GM23338 (cell line): ENCODE measurements around the gene ARFGAP2. TPM values are rescaled to one million over a fixed set of nuclear protein-coding genes. Genes with fewer than 3 reads are reported as not detected.

Experiments
- ATAC-seq: fragments of 200-7000 bp; cut with Tn5 transposase; 3 replicates; pipeline ENCODE4 v1.9.1; 2020
- DNase-seq: peaks from one replicate; pipeline ENCODE4 v3.0.0-alpha.2; 2015; ENCODE audit warnings: low spot score
- H2AFZ ChIP-seq: fragments of 200-600 bp; sonication (generic); 2 replicates; pipeline ENCODE4 v1.8.0; 2016; ENCODE audit warnings: antibody characterized with exemption, mild to moderate bottlenecking, moderate library complexity
- H3F3A ChIP-seq: fragments of 200-600 bp; sonication (generic); replicated peaks from 2 replicates; pipeline ENCODE4 v1.8.0; 2017; ENCODE audit warnings: antibody characterized with exemption, mixed run types, low read depth
- H3K27ac ChIP-seq: fragments of 200-600 bp; sonication (generic); 2 replicates; pipeline ENCODE4 v1.6.1; 2016; ENCODE audit warnings: low read depth
- H3K27me3 ChIP-seq: fragments of 200-600 bp; sonication (generic); 2 replicates; pipeline ENCODE4 v1.8.0; 2016; ENCODE audit warnings: mild to moderate bottlenecking, mixed run types, moderate library complexity; ENCODE audit not compliant: insufficient read depth
- H3K36me3 ChIP-seq: fragments of 200-600 bp; sonication (generic); 2 replicates; pipeline ENCODE4 v1.8.0; 2016; ENCODE audit warnings: mild to moderate bottlenecking; ENCODE audit not compliant: insufficient read depth
- H3K4me1 ChIP-seq: fragments of 200-600 bp; sonication (generic); 2 replicates; pipeline ENCODE4 v1.8.0; 2016; ENCODE audit warnings: mild to moderate bottlenecking, moderate library complexity; ENCODE audit not compliant: insufficient read depth
- H3K4me2 ChIP-seq: fragments of 200-600 bp; sonication (generic); 2 replicates; pipeline ENCODE4 v1.7.1; 2017; ENCODE audit warnings: mixed run types
- H3K4me3 ChIP-seq: fragments of 200-600 bp; sonication (generic); 2 replicates; pipeline ENCODE4 v1.6.1; 2016; ENCODE audit warnings: mixed run types
- H3K79me2 ChIP-seq: fragments of 200-600 bp; sonication (generic); replicated peaks from 2 replicates; pipeline ENCODE4 v1.8.0; 2017; ENCODE audit warnings: mild to moderate bottlenecking; ENCODE audit not compliant: insufficient read depth
- H3K9me2 ChIP-seq: fragments of 200-600 bp; sonication (generic); 2 replicates; pipeline ENCODE4 v1.8.0; 2017; ENCODE audit not compliant: insufficient read depth
- H4K20me1 ChIP-seq: fragments of 200-600 bp; sonication (generic); replicated peaks from 2 replicates; pipeline ENCODE4 v1.8.0; 2017; ENCODE audit warnings: mild to moderate bottlenecking; ENCODE audit not compliant: insufficient read depth
- H3K27ac Mint-ChIP-seq: 2 replicates; pipeline ENCODE4 v1.8.0; 2020; ENCODE audit warnings: inconsistent platforms, mild to moderate bottlenecking, moderate library complexity, mixed read lengths
- H3K27me3 Mint-ChIP-seq: 3 replicates; pipeline ENCODE4 v1.8.0; 2022; ENCODE audit warnings: low read depth, mild to moderate bottlenecking, moderate library complexity, mixed read lengths, inconsistent platforms; ENCODE audit not compliant: insufficient read depth, poor library complexity
- H3K36me3 Mint-ChIP-seq: 3 replicates; pipeline ENCODE4 v1.8.0; 2021; ENCODE audit warnings: low read depth, mild to moderate bottlenecking, inconsistent platforms, moderate library complexity, mixed read lengths
- H3K4me1 Mint-ChIP-seq: 3 replicates; pipeline ENCODE4 v1.8.0; 2020; ENCODE audit warnings: mild to moderate bottlenecking, inconsistent platforms, mixed read lengths
- H3K4me3 Mint-ChIP-seq: 3 replicates; pipeline ENCODE4 v1.8.0; 2021; ENCODE audit warnings: moderate library complexity, mild to moderate bottlenecking, inconsistent platforms, mixed read lengths
- H3K9me3 Mint-ChIP-seq: 3 replicates; pipeline ENCODE4 v1.8.0; 2020; ENCODE audit warnings: moderate library complexity, mild to moderate bottlenecking, inconsistent platforms, mixed read lengths
- CREB1 ChIP-seq: fragments of 250-450 bp; sonication (Bioruptor Pico); IDR thresholded peaks from 2 replicates; pipeline ENCODE4 v1.5.0; 2020; ENCODE audit warnings: low read depth, mild to moderate bottlenecking, moderate library complexity
- EZH2phosphoT487 ChIP-seq: fragments of 200-600 bp; sonication (generic); IDR thresholded peaks from one replicate; pipeline ENCODE4 v1.8.1; 2018; ENCODE audit warnings: antibody characterized with exemption; ENCODE audit not compliant: unreplicated experiment
- NANOG ChIP-seq: IDR thresholded peaks from 2 replicates; pipeline ENCODE4 v1.6.1; 2016; ENCODE audit warnings: antibody characterized with exemption, borderline replicate concordance
- STAT1 ChIP-seq: IDR thresholded peaks from one replicate; pipeline ENCODE4 v1.6.1; 2016; ENCODE audit warnings: antibody characterized with exemption; ENCODE audit not compliant: unreplicated experiment
- ZNF114 ChIP-seq: fragments of 250-450 bp; sonication (Bioruptor Pico); IDR thresholded peaks from 2 replicates; pipeline ENCODE4 v1.5.0; 2020; ENCODE audit warnings: mild to moderate bottlenecking, moderate library complexity
- ZNF331 ChIP-seq: fragments of 250-450 bp; sonication (Bioruptor Pico); IDR thresholded peaks from 2 replicates; pipeline ENCODE4 v1.5.0; 2020; ENCODE audit warnings: low read depth, mild to moderate bottlenecking, moderate library complexity
- polyA plus RNA-seq: library from polyadenylated mRNA; unstranded; fragments of >200 nt; fragmentation: Nextera tagmentation; extraction: Ambion mirVana; gene quantifications from 2 replicates; pipeline ENCODE4 v1.2.1, GENCODE V29; 2016
- total RNA-seq: library from RNA; depleted of rRNA; stranded (reverse); fragments of >200 nt; shearing (Covaris generic); gene quantifications from 2 replicates; pipeline ENCODE4 v1.2.3, GENCODE V29; 2014
- TF ChIP-seq, protein P1 (sequence below): IDR thresholded peaks from 2 replicates; pipeline ENCODE4 v1.6.1; 2016; ENCODE audit warnings: antibody characterized with exemption
- TF ChIP-seq, protein P2 (sequence below): IDR thresholded peaks from one replicate; pipeline ENCODE4 v1.6.1; 2018; ENCODE audit warnings: antibody characterized with exemption; ENCODE audit not compliant: unreplicated experiment
- TF ChIP-seq, protein P3 (sequence below): fragments of 250-450 bp; sonication (Bioruptor Pico); IDR thresholded peaks from 2 replicates; pipeline ENCODE4 v1.5.0; 2020; ENCODE audit warnings: mild to moderate bottlenecking, moderate library complexity
- TF ChIP-seq, protein P4 (sequence below), 2 experiments: fragments of 200-600 bp in 1 of 2; sonication (generic) in 1 of 2; conservative IDR thresholded peaks; 2 replicates each; pipeline versions ENCODE4 v1.5.1 to v1.6.1; 2016 to 2017; ENCODE audit warnings: antibody characterized with exemption in 2 of 2, low read depth in 2 of 2, mild to moderate bottlenecking in 2 of 2, moderate library complexity in 1 of 2

Gene ARFGAP2
- total and polyA plus RNA-seq, 2 experiments from 2014 or later: 25.6 to 122 TPM

DNA sequence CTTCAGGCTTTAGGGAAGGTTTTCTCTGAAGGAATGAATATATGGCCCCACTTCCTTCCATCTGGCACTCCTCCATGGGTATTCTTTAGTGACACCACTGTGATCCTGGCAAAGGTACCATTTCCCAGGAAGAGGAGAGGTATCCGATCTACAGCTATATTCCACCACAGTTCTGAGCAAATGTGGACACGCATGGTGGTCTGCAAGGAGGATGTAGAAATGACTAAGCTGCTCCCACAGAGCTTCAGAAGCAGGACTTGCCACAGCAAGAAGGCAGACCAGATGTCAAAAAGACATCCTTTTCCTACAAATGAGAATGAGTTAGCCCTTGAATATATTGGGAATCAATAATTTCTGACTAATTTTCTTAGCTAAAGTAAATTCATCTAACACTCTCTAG, 45.5 kb downstream of the ARFGAP2 start:
- peaks cover 22% of the 10 kb centered on the region for H3K4me1 ChIP-seq
- no peak for ATAC-seq

DNA sequence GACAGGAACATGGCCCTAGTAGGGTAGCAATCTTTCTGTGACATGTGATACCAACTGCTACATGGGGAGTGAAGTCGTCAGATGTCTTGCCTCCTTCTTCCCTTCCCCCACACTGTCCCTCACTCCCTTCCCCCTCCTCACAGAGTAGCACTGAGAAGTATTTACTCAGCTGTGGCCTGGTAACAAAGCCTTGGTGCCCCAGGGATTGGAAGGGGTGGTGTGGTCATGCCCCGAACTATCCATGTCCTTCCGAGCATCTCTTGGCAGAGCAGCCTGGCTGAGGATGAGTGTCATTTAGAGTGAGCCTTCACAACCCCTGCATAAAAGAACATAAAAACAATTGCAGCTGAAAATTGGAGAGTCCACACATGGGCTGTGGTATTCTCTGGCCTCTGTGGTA, 46.1 kb downstream of the ARFGAP2 start:
- peak; percentile 90 for ATAC-seq
- TF ChIP-seq, protein P1, sequence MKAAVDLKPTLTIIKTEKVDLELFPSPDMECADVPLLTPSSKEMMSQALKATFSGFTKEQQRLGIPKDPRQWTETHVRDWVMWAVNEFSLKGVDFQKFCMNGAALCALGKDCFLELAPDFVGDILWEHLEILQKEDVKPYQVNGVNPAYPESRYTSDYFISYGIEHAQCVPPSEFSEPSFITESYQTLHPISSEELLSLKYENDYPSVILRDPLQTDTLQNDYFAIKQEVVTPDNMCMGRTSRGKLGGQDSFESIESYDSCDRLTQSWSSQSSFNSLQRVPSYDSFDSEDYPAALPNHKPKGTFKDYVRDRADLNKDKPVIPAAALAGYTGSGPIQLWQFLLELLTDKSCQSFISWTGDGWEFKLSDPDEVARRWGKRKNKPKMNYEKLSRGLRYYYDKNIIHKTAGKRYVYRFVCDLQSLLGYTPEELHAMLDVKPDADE: no peak
- TF ChIP-seq, protein P2, sequence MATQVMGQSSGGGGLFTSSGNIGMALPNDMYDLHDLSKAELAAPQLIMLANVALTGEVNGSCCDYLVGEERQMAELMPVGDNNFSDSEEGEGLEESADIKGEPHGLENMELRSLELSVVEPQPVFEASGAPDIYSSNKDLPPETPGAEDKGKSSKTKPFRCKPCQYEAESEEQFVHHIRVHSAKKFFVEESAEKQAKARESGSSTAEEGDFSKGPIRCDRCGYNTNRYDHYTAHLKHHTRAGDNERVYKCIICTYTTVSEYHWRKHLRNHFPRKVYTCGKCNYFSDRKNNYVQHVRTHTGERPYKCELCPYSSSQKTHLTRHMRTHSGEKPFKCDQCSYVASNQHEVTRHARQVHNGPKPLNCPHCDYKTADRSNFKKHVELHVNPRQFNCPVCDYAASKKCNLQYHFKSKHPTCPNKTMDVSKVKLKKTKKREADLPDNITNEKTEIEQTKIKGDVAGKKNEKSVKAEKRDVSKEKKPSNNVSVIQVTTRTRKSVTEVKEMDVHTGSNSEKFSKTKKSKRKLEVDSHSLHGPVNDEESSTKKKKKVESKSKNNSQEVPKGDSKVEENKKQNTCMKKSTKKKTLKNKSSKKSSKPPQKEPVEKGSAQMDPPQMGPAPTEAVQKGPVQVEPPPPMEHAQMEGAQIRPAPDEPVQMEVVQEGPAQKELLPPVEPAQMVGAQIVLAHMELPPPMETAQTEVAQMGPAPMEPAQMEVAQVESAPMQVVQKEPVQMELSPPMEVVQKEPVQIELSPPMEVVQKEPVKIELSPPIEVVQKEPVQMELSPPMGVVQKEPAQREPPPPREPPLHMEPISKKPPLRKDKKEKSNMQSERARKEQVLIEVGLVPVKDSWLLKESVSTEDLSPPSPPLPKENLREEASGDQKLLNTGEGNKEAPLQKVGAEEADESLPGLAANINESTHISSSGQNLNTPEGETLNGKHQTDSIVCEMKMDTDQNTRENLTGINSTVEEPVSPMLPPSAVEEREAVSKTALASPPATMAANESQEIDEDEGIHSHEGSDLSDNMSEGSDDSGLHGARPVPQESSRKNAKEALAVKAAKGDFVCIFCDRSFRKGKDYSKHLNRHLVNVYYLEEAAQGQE: no peak
- TF ChIP-seq, protein P3, sequence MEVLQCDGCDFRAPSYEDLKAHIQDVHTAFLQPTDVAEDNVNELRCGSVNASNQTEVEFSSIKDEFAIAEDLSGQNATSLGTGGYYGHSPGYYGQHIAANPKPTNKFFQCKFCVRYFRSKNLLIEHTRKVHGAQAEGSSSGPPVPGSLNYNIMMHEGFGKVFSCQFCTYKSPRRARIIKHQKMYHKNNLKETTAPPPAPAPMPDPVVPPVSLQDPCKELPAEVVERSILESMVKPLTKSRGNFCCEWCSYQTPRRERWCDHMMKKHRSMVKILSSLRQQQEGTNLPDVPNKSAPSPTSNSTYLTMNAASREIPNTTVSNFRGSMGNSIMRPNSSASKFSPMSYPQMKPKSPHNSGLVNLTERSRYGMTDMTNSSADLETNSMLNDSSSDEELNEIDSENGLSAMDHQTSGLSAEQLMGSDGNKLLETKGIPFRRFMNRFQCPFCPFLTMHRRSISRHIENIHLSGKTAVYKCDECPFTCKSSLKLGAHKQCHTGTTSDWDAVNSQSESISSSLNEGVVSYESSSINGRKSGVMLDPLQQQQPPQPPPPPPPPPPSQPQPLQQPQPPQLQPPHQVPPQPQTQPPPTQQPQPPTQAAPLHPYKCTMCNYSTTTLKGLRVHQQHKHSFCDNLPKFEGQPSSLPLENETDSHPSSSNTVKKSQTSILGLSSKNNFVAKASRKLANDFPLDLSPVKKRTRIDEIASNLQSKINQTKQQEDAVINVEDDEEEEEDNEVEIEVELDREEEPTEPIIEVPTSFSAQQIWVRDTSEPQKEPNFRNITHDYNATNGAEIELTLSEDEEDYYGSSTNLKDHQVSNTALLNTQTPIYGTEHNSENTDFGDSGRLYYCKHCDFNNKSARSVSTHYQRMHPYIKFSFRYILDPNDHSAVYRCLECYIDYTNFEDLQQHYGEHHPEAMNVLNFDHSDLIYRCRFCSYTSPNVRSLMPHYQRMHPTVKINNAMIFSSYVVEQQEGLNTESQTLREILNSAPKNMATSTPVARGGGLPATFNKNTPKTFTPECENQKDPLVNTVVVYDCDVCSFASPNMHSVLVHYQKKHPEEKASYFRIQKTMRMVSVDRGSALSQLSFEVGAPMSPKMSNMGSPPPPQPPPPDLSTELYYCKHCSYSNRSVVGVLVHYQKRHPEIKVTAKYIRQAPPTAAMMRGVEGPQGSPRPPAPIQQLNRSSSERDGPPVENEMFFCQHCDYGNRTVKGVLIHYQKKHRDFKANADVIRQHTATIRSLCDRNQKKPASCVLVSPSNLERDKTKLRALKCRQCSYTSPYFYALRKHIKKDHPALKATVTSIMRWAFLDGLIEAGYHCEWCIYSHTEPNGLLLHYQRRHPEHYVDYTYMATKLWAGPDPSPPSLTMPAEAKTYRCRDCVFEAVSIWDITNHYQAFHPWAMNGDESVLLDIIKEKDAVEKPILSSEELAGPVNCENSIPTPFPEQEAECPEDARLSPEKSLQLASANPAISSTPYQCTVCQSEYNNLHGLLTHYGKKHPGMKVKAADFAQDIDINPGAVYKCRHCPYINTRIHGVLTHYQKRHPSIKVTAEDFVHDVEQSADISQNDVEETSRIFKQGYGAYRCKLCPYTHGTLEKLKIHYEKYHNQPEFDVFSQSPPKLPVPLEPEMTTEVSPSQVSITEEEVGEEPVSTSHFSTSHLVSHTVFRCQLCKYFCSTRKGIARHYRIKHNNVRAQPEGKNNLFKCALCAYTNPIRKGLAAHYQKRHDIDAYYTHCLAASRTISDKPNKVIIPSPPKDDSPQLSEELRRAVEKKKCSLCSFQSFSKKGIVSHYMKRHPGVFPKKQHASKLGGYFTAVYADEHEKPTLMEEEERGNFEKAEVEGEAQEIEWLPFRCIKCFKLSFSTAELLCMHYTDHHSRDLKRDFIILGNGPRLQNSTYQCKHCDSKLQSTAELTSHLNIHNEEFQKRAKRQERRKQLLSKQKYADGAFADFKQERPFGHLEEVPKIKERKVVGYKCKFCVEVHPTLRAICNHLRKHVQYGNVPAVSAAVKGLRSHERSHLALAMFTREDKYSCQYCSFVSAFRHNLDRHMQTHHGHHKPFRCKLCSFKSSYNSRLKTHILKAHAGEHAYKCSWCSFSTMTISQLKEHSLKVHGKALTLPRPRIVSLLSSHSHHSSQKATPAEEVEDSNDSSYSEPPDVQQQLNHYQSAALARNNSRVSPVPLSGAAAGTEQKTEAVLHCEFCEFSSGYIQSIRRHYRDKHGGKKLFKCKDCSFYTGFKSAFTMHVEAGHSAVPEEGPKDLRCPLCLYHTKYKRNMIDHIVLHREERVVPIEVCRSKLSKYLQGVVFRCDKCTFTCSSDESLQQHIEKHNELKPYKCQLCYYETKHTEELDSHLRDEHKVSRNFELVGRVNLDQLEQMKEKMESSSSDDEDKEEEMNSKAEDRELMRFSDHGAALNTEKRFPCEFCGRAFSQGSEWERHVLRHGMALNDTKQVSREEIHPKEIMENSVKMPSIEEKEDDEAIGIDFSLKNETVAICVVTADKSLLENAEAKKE (CRISPR knock-in tag): 0 out of 2 replicates have a peak, but pooled peaks have one; percentile 24
- TF ChIP-seq ZNF331 (CRISPR knock-in tag) (no peak), NANOG (no peak), CREB1 (peak; percentile 42; the same call in 1 of the 2 replicates), STAT1 (no peak), ZNF114 (no peak)
- TF ChIP-seq, protein P4, sequence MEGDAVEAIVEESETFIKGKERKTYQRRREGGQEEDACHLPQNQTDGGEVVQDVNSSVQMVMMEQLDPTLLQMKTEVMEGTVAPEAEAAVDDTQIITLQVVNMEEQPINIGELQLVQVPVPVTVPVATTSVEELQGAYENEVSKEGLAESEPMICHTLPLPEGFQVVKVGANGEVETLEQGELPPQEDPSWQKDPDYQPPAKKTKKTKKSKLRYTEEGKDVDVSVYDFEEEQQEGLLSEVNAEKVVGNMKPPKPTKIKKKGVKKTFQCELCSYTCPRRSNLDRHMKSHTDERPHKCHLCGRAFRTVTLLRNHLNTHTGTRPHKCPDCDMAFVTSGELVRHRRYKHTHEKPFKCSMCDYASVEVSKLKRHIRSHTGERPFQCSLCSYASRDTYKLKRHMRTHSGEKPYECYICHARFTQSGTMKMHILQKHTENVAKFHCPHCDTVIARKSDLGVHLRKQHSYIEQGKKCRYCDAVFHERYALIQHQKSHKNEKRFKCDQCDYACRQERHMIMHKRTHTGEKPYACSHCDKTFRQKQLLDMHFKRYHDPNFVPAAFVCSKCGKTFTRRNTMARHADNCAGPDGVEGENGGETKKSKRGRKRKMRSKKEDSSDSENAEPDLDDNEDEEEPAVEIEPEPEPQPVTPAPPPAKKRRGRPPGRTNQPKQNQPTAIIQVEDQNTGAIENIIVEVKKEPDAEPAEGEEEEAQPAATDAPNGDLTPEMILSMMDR (conservative IDR thresholded peaks at IDR 0.05; ENCODE audit: low read depth in 2 of 2): no peak

More for the DNA sequence above, 45.5 kb downstream of the ARFGAP2 start:
- Mint-ChIP-seq H3K4me3 (no peak overlapping the region), H3K27ac (no peak overlapping the region), H3K4me1 (peaks cover 16% of the 10 kb centered on the region), H3K9me3 (no peaks in the 10 kb centered on the region), H3K27me3 (peaks cover 3% of the 10 kb centered on the region), H3K36me3 (no peaks in the 10 kb centered on the region)
- no peak for DNase-seq
- H3F3A ChIP-seq: no peaks in the 10 kb centered on the region
- H3K79me2 ChIP-seq: no peaks in the 10 kb centered on the region
- H4K20me1 ChIP-seq: no peaks in the 10 kb centered on the region; the same call in 1 of the 2 replicates
- no peak overlapping the region for H3K4me3 ChIP-seq
- H3K27ac ChIP-seq: no peak overlapping the region
- no peaks in the 10 kb centered on the region for H3K9me2 ChIP-seq
- H3K4me2 ChIP-seq: no peak overlapping the region; the same call in 1 of the 2 replicates
- no peaks in the 10 kb centered on the region for H3K36me3 ChIP-seq
- TF ChIP-seq EZH2phosphoT487: no peak
- no peak overlapping the region for H2AFZ ChIP-seq
- H3K27me3 ChIP-seq: no peaks in the 10 kb centered on the region

More for the DNA sequence above, 46.1 kb downstream of the ARFGAP2 start:
- no peak overlapping the region for H2AFZ ChIP-seq
- Mint-ChIP-seq H3K4me1 (peaks cover 16% of the 10 kb centered on the region), H3K36me3 (no peaks in the 10 kb centered on the region), H3K4me3 (peak overlapping the region; percentile 1; the same call in 1 of the 3 replicates), H3K27me3 (peaks cover 3% of the 10 kb centered on the region), H3K9me3 (no peaks in the 10 kb centered on the region), H3K27ac (no peak overlapping the region; the same call in 1 of the 2 replicates)
- no peaks in the 10 kb centered on the region; the same call in 1 of the 2 replicates for H4K20me1 ChIP-seq
- H3K4me3 ChIP-seq: no peak overlapping the region
- peak overlapping the region; percentile 71 for H3K4me2 ChIP-seq
- no peak overlapping the region for H3K27ac ChIP-seq
- peak; percentile 52 for DNase-seq
- H3F3A ChIP-seq: no peaks in the 10 kb centered on the region
- no peaks in the 10 kb centered on the region for H3K79me2 ChIP-seq
- no peaks in the 10 kb centered on the region for H3K9me2 ChIP-seq
- no peaks in the 10 kb centered on the region for H3K36me3 ChIP-seq
- peaks cover 22% of the 10 kb centered on the region for H3K4me1 ChIP-seq
- no peaks in the 10 kb centered on the region for H3K27me3 ChIP-seq
